Measurements from ENCODE around the gene FFAR3. TPM values are rescaled to one million over a fixed set of nuclear protein-coding genes. Genes with fewer than 3 reads are reported as not detected.
"Not testable (repeated sequence)": the region's sequence is repeated elsewhere in the genome, so short reads cannot be mapped to it uniquely, and the experiment has no call there.

The FFAR3 gene
- polyA plus RNA-seq, 1 donor (not counting 4 experiments of a cell fraction or from before 2014, with no cell fraction given) = not detected

DNA sequence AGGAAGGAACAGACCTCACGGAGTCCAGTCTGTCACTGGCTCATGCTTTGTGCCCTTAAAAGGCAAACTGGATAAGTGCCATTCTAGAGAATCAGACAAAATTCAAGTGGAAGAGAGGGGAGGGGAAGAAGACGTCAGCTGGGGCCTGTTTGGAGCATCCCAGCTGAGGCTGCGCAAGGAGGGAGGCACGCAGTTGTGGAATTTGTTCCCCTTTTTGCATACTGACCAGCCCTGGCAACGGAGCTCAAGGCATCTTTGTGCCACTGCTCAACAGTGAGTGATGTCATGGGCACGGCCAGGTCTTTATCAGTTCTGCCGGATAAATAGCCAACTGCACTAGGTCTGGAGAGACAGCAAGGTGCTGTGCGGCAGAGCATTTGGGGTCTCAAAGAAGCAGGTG lies 12.5 kb downstream of the FFAR3 start, which contains the start of gene GPR42:
Gene GPR42, plus strand, starts transcription at position 347 of the 400 bp plus-strand sequence. CDS start 292 bp downstream, outside the sequence.
- no peaks in the 10 kb centered on the region for H3K79me2 ChIP-seq (ENCODE audit: control insufficient read depth, insufficient read depth, low read length)
- dilution Hi-C loops (cut with MboI; ENCODE audit: extremely low pct_ligation_motif_present, low sequenced_read_pairs) = no loop called here
- H3K4me2 ChIP-seq (ENCODE audit: control insufficient read depth, extremely low read depth, insufficient read depth, low read depth, low read length) = no peak within 1 kb of the TSS
- H3K27ac ChIP-seq (ENCODE audit: control insufficient read depth, insufficient read depth, low read length) = no peak within 1 kb of the TSS
- DNase-seq (ENCODE audit: low read depth, low spot score) = no peak
- no peaks in the 10 kb centered on the region for H4K20me1 ChIP-seq (ENCODE audit: control insufficient read depth, extremely low read depth, insufficient read depth, low read length)
- H3K4me3 ChIP-seq (ENCODE audit: control insufficient read depth in 2 of 3, extremely low read depth in 1 of 3, insufficient read depth in 2 of 3, low read depth in 1 of 3, low read length in 3 of 3) = no peak within 1 kb of the TSS
- no peaks in the 10 kb centered on the region for H3K9me1 ChIP-seq (ENCODE audit: control insufficient read depth, extremely low read depth, insufficient read depth, low read length)
- H3K9me3 ChIP-seq (ENCODE audit: control insufficient read depth, low read depth, low read length) = no peaks in the 10 kb centered on the region
- H3K27me3 ChIP-seq (ENCODE audit: control insufficient read depth, extremely low read depth, insufficient read depth, low read length) = no peaks in the 10 kb centered on the region
- FAIRE-seq = no peak
- H3K4me1 ChIP-seq (ENCODE audit: control insufficient read depth, extremely low read depth, insufficient read depth, low read length) = no peaks in the 10 kb centered on the region
- no peak within 1 kb of the TSS for H3K9ac ChIP-seq (ENCODE audit: control insufficient read depth, extremely low read depth, insufficient read depth, low read length)
- no peak within 1 kb of the TSS for H2AFZ ChIP-seq (ENCODE audit: control insufficient read depth, low read length)
- H3K36me3 ChIP-seq (ENCODE audit: control insufficient read depth in 2 of 2, extremely low read depth in 1 of 2, insufficient read depth in 2 of 2, low read length in 2 of 2) = no peaks in the 10 kb centered on the region
- TF ChIP-seq, protein P1, sequence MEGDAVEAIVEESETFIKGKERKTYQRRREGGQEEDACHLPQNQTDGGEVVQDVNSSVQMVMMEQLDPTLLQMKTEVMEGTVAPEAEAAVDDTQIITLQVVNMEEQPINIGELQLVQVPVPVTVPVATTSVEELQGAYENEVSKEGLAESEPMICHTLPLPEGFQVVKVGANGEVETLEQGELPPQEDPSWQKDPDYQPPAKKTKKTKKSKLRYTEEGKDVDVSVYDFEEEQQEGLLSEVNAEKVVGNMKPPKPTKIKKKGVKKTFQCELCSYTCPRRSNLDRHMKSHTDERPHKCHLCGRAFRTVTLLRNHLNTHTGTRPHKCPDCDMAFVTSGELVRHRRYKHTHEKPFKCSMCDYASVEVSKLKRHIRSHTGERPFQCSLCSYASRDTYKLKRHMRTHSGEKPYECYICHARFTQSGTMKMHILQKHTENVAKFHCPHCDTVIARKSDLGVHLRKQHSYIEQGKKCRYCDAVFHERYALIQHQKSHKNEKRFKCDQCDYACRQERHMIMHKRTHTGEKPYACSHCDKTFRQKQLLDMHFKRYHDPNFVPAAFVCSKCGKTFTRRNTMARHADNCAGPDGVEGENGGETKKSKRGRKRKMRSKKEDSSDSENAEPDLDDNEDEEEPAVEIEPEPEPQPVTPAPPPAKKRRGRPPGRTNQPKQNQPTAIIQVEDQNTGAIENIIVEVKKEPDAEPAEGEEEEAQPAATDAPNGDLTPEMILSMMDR (optimal IDR thresholded peaks at IDR 0.05 in 1 of 3, IDR thresholded peaks at IDR 0.05 in 1 of 3, conservative IDR thresholded peaks at IDR 0.05 in 1 of 3; ENCODE audit: extremely low read depth in 1 of 3, insufficient read depth in 2 of 3, low read length in 3 of 3) = no peak
- TF ChIP-seq EZH2 (IDR thresholded peaks at IDR 0.05; ENCODE audit: low read length) = no peak

DNA sequence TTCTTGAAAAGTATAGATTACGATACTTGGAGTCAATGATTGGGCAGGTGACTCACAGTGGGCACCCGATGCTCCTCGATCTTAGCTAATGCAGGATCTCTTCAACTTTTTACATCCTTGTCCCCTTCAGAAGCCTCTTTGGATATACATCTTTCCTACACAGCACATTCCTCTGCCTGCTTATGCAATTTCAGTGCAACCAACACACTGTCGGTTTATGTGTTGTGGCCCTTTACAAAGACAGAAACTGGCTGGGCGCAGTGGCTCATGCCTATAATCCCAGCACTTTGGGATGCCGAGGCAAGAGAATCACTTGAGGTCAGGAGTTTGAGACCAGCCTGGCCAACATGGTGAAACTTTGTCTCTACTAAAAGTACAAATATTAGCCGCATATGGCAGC lies 15.2 kb downstream of the FFAR3 start:
- FAIRE-seq (no peak), DNase-seq (ENCODE audit: low read depth, low spot score) (no peak)
- no peak overlapping the region for H2AFZ ChIP-seq (ENCODE audit: control insufficient read depth, low read length)
- H4K20me1 ChIP-seq (ENCODE audit: control insufficient read depth, extremely low read depth, insufficient read depth, low read length) = no peaks in the 10 kb centered on the region
- no peak overlapping the region for H3K4me2 ChIP-seq (ENCODE audit: control insufficient read depth, extremely low read depth, insufficient read depth, low read depth, low read length)
- H3K9ac ChIP-seq (ENCODE audit: control insufficient read depth, extremely low read depth, insufficient read depth, low read length) = no peak overlapping the region
- H3K79me2 ChIP-seq (ENCODE audit: control insufficient read depth, insufficient read depth, low read length) = no peaks in the 10 kb centered on the region
- H3K9me1 ChIP-seq (ENCODE audit: control insufficient read depth, extremely low read depth, insufficient read depth, low read length) = no peaks in the 10 kb centered on the region
- no peaks in the 10 kb centered on the region for H3K36me3 ChIP-seq (ENCODE audit: control insufficient read depth in 2 of 2, extremely low read depth in 1 of 2, insufficient read depth in 2 of 2, low read length in 2 of 2)
- no peak overlapping the region for H3K27ac ChIP-seq (ENCODE audit: control insufficient read depth, insufficient read depth, low read length)
- dilution Hi-C loops (cut with MboI; ENCODE audit: extremely low pct_ligation_motif_present, low sequenced_read_pairs) = no loop called here
- no peaks in the 10 kb centered on the region for H3K9me3 ChIP-seq (ENCODE audit: control insufficient read depth, low read depth, low read length)
- H3K4me3 ChIP-seq (ENCODE audit: control insufficient read depth in 2 of 3, extremely low read depth in 1 of 3, insufficient read depth in 2 of 3, low read depth in 1 of 3, low read length in 3 of 3) = no peak overlapping the region
- no peaks in the 10 kb centered on the region for H3K4me1 ChIP-seq (ENCODE audit: control insufficient read depth, extremely low read depth, insufficient read depth, low read length)
- TF ChIP-seq EZH2 (IDR thresholded peaks at IDR 0.05; ENCODE audit: low read length) = no peak
- TF ChIP-seq, protein P1 (optimal IDR thresholded peaks at IDR 0.05 in 1 of 3, IDR thresholded peaks at IDR 0.05 in 1 of 3, conservative IDR thresholded peaks at IDR 0.05 in 1 of 3; ENCODE audit: extremely low read depth in 1 of 3, insufficient read depth in 2 of 3, low read length in 3 of 3) = no peak
- no peaks in the 10 kb centered on the region for H3K27me3 ChIP-seq (ENCODE audit: control insufficient read depth, extremely low read depth, insufficient read depth, low read length)

DNA sequence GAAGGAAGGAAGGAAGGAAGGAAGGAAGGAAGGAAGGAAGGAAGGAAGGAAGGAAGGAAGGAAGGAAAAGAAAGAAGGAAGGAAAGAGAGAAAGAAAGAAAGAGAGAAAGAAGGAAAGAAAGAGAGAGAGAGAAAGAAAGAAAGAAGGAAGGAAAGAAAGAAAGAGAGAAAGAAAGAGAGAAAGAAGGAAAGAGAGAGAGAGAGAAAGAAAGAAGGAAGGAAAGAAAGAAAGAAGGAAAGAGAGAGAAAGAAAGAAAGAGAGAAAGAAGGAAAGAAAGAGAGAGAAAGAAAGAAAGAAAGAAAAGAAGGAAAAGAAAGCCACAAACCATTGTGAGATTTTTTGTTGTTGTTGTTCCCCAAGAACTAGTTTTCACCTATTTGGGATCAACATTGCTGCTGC lies 15.8 kb downstream of the FFAR3 start:
- DNase-seq (ENCODE audit: low read depth, low spot score); H3K79me2 ChIP-seq (ENCODE audit: control insufficient read depth, insufficient read depth, low read length); H3K4me3 ChIP-seq (ENCODE audit: control insufficient read depth in 2 of 3, extremely low read depth in 1 of 3, insufficient read depth in 2 of 3, low read depth in 1 of 3, low read length in 3 of 3); H2AFZ ChIP-seq (ENCODE audit: control insufficient read depth, low read length); FAIRE-seq; H3K9me3 ChIP-seq (ENCODE audit: control insufficient read depth, low read depth, low read length); H3K27me3 ChIP-seq (ENCODE audit: control insufficient read depth, extremely low read depth, insufficient read depth, low read length); H3K4me2 ChIP-seq (ENCODE audit: control insufficient read depth, extremely low read depth, insufficient read depth, low read depth, low read length); H3K36me3 ChIP-seq (ENCODE audit: control insufficient read depth in 2 of 2, extremely low read depth in 1 of 2, insufficient read depth in 2 of 2, low read length in 2 of 2); H3K9ac ChIP-seq (ENCODE audit: control insufficient read depth, extremely low read depth, insufficient read depth, low read length); H4K20me1 ChIP-seq (ENCODE audit: control insufficient read depth, extremely low read depth, insufficient read depth, low read length); dilution Hi-C loops (cut with MboI; ENCODE audit: extremely low pct_ligation_motif_present, low sequenced_read_pairs); H3K9me1 ChIP-seq (ENCODE audit: control insufficient read depth, extremely low read depth, insufficient read depth, low read length); H3K4me1 ChIP-seq (ENCODE audit: control insufficient read depth, extremely low read depth, insufficient read depth, low read length); H3K27ac ChIP-seq (ENCODE audit: control insufficient read depth, insufficient read depth, low read length): not testable (repeated sequence)
